ENCODE results near the gene RNASE8. TPM values are rescaled to one million over a fixed set of nuclear protein-coding genes. Genes with fewer than 3 reads are reported as not detected.
"Not testable (repeated sequence)": the region's sequence is repeated elsewhere in the genome, so short reads cannot be mapped to it uniquely, and the experiment has no call there.

The RNASE8 gene
- polyA plus RNA-seq, 3 donors, result 0.24 TPM; not detected in 2

DNA sequence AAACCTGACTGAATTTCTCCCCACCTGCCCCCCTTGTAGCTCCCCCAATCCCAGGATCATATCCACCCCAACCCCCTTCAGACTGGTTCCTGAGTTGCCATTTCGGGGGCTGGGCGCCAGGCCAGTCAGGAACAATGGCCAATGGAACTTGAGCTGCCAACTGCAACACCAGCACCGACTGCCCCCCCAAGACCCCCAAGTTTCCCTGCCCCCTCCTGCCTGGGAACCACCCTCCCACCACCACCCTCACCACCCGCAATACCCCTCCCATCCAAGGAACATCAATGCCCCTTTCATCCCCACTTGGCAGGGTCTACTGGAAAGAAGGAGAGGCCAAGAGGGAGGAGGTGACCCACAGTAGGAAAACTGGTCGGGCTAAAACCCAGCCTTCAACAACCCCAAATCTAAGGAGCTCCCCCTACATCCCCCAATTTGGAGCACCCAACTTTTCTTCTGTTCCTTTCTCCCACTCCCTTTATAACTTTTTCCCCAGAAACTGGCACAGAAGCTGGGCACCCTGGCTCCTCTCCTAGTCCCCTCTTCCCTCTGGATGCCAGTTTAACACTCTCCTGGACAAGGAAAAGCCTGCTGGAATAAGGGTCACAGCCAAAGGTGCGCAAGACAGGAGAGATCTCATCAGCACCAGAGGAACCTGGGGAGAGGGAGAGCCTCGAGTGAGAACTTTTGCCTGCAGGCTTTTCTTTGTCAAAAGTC is 31.2 kb upstream of the RNASE8 start:
- no peak for DNase-seq (ENCODE audit: extremely low read depth in 1 of 11, low read depth in 9 of 11, low spot score in 4 of 11)

DNA sequence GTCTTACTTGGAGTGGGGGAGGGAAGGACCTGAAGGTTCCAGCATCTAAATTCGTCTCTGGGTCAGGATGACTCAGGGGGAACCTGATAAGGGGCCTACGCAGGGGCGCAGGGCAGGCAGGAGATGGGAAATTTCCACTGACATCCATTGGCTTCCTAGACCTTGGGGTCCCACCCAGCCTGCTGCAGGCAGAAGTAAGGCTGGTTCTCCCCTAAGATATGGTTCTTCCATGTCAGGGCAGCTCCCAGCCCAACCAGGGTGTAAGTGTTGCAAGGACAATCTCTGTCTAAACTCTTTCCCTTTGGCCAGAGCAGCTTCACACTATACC is 30.7 kb upstream of the RNASE8 start:
- no peak for DNase-seq (ENCODE audit: extremely low read depth in 1 of 11, low read depth in 9 of 11, low spot score in 4 of 11)

DNA sequence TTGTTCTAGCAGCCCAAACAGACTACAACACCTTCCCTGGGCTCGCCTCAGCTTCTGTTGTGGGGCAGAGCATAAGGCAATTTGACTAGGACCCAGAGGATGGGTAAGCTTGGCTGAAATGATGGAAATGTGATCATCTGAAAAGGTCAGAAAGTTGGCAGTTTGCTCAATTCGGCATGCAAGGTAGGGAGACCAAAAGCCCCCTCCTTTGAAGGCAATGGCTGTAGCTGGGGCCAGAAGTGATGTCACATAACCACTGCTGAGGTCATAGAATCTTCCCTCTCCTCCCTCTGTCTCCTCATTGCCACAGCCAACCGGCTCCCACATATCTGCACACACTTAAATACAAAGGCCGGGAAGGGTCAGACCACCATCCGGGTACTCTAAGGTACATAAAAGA is 27.7 kb upstream of the RNASE8 start, which contains the start of gene TPPP2:
TSS of gene TPPP2 (plus strand) at position 301 of the 400 bp plus-strand sequence. CDS start 365 bp downstream, outside the sequence.
- DNase-seq (ENCODE audit: extremely low read depth in 1 of 11, low read depth in 9 of 11, low spot score in 4 of 11), result no peak

DNA sequence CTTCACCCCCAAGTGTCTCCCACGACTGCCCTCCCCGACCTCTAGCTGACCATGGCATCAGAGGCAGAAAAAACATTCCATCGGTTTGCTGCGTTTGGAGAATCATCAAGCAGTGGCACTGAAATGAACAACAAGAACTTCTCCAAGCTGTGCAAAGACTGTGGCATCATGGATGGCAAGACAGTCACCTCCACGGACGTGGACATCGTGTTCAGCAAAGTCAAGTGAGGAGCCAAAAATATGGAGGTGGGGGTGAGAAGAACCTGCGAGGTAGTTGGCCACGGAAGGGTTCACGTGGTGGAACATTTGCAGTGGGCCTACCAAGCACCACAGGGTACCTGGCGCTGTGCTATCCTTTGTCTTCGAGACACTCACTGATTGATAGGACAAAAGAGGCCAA is 27.1 kb upstream of the RNASE8 start:
- no peak for DNase-seq (ENCODE audit: extremely low read depth in 1 of 11, low read depth in 9 of 11, low spot score in 4 of 11)

DNA sequence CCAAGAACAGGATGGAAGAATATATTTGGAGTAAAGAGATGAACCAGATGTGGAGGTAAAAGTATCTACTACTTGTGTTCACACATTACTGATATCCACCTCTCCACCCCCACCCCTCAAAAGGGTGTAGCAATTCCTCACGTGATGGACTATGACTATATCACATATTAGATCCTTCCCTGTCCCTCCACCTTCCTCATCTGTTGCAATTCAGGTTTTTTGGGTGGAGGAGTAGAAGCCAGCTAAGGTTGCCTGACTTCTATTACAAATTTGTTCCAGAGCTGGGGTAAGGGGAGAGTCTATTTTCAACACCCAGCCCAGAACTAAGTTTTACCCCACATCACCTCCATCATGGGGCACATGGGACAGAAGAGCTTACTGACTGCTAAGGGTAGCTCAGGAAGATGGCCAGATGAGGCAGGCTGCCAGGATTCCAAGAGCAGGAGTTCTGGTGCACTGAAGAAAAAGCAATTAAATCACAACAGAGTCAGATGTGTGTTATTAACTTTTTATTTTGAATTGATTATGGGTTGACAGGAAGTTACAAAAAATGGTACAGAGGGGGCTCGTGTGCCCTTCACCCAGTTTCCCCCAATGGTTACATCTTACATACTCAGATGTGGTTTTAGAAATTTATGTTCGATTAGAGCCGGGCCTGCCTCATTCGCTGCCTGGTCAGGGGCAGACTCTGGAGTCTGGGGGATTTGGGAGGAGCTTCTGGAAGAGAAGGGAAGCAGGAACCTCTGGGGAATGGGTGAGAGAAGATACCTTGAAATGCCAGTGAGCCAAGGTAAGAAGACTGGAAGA is 25.1 kb upstream of the RNASE8 start:
- DNase-seq (ENCODE audit: extremely low read depth in 1 of 11, low read depth in 9 of 11, low spot score in 4 of 11), result no peak

DNA sequence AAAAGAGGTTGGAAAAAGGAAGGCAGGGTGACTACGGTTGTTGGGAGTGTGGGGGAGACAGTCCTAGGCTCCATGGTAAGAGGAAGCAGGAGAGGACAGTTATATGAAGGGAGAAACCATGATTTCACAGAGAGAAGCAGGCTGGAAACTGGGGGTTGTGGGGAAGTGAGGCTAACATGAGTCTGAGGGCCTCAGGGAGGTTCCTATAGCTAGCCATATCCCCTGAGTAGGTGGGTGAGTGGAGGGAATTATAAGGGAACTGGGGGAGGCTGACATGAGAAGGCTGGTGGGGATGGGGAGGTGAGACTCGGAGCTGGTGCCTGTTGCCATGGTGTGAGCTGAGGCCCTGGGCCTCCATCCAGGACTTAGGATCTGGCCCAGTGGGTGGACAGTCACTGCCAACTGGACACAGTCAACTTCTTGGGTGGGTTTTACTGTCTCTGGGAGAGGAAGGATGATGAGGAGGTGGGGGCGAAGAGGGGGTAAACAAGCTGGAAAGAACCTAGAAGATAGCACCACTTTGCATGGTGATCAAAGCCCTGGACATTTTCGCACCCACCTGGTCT is 24.4 kb upstream of the RNASE8 start:
- DNase-seq (ENCODE audit: extremely low read depth in 1 of 11, low read depth in 9 of 11, low spot score in 4 of 11), result no peak

DNA sequence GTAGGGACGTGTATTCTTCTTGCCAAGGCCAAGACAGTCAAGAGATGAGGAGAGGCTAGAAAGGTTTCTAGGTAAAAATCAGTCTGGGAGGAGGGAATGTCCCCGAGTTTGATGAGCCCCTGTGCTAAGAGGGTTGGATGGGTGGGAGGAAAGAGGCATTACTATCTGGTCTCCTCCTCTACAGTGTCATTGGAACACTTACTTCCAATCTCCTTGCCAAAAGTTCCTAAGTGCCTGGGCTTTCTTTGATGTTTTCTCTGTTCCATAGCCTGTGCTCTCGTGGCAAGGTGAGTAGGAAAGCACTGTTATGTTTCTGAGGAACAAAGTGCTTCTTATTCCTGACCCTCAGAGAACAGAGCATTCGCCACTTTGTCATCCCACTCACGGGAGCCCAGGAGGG is 22.9 kb upstream of the RNASE8 start, which contains the start of gene RNASE13:
TSS of gene RNASE13 (minus strand) at position 101 of the 400 bp plus-strand sequence. CDS start 519 bp downstream, outside the sequence.
- no peak for DNase-seq (ENCODE audit: extremely low read depth in 1 of 11, low read depth in 9 of 11, low spot score in 4 of 11)

DNA sequence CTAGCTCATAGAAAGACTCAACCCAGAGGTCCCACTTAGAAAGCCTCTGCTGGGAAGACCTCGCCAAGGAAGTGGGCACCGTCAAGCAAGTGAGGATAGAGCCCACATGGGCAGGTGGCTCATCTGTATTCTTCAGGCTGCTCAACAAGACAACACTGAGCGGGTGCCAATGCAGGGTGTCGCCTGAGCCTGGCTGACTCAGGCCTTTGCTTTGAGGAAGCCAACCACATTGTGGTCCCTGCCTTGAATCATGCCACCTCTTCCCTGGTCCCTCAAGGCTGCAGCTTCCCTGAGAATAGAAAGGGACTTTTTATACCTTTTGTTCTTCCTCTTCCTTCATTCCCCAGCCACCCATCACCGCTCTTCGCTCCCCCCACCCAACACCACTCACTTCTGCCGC is 20.9 kb upstream of the RNASE8 start:
- DNase-seq (ENCODE audit: extremely low read depth in 1 of 11, low read depth in 9 of 11, low spot score in 4 of 11), result no peak

DNA sequence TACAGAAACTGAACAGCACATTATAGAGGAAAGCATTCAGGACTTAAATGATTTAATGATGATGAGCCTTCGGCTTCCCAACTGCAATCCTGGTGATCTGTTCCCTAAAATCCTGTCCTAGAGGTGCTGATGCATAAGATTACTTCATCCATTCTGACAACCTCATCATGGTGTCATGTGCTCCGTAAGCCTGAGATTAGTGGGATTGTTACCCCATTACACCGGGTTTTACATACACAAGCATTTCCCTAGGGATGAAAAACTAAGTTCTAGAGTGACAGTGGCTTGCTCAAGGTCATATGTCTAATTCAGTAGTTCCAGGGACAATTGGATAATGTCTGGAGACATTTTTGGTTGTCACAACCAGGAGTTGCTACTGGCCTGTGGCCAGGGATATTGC is 20.5 kb upstream of the RNASE8 start:
- DNase-seq (ENCODE audit: extremely low read depth in 1 of 11, low read depth in 9 of 11, low spot score in 4 of 11), result no peak

DNA sequence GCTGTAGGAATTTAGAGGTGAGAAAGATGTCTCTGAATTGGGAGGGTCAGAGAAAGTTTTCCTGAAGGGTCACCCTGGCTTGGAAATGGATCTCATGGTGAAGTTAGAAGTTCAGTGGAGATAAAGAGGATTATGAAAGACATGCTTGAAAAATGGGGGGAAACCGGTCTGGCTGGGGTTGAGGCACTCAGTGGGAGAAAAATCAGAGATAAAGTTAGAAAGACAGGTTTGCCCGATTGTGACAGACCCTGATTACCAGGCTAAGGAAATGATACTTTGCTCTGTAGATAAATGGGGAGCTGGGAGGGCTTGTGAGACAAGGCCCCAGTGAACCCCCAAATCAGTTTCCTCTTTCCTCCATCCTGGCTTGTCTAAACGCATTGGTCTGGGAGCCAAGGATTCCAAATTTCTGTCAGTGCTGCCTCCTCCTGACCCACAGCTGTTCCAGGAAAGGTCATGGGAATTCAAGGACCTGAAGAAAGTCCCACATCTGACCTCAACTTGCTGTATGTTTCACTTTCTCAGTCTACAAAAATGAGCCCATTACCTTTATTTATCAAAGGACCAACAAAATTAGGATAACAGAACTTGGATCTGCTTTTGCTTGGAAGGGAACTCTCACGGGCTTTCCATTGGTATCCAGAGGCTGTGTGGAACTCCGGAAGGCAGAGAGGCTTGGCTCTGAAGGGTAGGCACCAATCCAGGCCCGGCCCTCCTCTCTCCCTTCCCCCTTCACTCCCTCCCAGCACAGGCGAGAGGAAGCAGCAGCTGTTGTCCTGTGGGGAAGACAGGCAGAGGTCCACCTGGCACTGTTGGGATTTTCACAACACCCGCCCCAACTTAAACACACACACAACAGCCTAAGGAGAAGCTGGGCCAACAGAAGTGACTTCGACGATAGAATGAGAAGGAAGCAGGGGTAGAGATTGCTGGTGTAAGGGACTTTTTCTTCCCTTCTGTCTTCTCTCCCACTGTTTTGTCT is 18.9 kb upstream of the RNASE8 start:
- DNase-seq (ENCODE audit: extremely low read depth in 1 of 11, low read depth in 9 of 11, low spot score in 4 of 11), result peak in 4 of 11 donors; percentile 48 to 63 (median 60)

DNA sequence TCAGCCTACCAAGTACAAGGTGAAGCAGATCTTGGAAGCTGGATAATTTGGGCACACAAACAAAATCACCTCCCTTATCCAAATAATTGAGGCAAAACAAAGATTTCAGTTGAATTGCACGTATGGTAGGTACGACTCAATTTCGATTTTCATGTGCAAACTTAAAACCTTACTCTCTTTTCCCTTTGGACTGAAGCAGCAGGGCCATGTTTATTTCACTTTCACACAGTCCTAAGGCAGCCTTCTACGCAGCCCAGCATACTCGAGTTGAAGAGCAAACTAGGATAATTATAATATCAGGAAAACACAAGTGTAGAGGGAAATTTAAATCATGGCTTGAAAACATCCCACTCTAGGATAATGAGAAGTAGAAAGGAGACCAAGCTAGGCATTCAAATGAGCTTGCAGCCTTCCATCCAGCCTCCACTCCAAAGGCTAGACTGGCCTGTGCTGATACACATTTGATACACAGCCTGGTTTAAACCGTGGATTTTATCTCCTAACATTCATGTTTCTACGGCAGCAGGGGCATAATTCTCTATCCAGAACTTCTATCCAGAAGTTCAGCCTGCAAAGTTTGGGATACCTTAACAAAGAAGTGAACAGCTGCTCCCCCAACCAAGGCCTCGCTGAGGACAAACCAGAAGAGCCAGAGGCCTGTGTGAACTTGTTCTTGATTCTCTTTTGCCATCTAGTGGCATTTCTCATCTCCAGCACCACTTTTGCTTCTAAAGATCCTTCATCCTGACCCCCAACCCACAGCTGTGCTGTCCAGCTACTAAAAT is 17.8 kb upstream of the RNASE8 start:
- DNase-seq (ENCODE audit: extremely low read depth in 1 of 11, low read depth in 9 of 11, low spot score in 4 of 11), result peak in 8 of 11 donors; percentile 54 to 84 (median 66)

DNA sequence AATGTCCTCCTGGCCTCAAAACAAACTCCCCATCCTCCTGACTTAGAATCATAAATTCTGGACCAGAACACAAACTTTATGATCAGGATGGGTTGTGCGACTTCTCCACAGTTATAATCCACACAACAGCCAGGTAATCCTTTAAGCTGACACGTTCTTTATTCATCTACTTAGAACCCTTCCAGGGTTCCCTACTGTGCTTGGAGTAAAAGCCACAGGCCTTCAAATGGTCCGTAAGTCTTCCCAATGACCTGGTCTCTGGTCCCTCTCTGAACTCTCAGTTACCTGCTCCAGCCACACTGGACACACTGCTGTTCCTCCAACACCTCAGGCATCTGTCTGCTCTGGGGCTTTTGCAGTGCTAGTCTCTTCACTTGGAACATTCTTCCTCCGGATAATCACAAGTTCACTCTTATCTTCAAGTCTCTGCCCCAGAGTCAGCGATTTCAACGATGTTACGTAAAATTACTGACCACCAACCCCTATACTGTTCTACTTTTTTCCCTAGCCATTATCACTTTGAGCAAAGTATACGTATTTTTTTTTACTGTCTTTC is 17.2 kb upstream of the RNASE8 start:
- no peak for DNase-seq (ENCODE audit: extremely low read depth in 1 of 11, low read depth in 9 of 11, low spot score in 4 of 11)

DNA sequence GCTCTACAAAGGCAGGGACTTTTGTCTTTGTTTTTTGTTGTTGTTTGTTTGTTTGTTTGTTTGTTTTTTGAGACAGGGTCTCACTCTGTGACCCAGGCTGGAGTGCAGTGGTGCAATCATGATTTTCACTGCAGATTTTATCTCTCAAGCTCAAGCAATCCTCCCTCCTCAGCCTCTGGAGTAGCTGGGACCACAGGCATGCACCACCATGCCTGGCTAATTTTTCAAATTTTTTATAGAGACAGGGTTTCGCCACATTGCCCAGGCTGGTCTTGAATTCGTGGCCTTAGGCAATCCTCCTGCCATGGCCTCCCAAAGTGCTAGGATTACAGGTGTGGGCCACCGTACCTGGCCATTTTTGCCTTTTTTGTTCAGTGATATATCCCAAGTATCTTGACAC is 16.7 kb upstream of the RNASE8 start:
- DNase-seq (ENCODE audit: extremely low read depth in 1 of 11, low read depth in 9 of 11, low spot score in 4 of 11), result not testable (repeated sequence)

DNA sequence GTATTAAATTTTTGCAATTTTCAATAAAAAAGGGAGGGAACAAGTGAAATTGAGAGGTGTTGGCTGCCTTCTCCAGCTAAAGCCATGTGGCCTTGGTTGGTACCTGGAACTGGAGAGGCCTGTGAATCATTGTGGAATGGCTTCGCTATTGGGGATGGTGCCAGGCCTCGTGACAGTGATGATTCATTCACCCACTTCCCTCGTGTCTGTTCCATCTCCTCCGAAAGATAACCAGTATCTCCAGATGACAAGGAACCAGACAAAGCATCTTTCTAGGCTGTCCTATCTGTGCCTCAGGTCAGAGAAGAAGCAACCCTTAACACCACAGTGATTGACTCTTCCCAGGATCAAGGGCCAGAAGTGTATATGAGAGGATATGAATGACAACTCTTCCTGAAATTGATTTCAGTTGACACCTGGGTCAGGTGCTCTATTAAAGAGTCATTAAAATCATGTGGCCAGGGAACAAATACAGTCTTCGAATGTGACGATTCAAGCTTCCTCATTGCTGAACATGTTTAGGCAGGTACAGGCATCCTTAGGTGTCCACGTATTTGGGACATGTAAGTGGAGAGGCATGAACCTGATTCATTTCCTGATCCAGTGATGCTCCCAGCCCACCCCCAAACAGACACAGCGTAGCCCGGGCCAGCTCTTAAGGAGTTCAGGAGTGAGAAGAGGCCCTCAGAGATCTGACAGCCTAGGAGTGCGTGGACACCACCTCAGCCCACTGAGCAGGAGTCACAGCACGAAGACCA is 15.8 kb upstream of the RNASE8 start, which contains the start of gene RNASE7:
TSS of gene RNASE7 (plus strand) at position 687 of the 758 bp plus-strand sequence. CDS start 631 bp downstream, outside the sequence.
- no peak for DNase-seq (ENCODE audit: extremely low read depth in 1 of 11, low read depth in 9 of 11, low spot score in 4 of 11)

DNA sequence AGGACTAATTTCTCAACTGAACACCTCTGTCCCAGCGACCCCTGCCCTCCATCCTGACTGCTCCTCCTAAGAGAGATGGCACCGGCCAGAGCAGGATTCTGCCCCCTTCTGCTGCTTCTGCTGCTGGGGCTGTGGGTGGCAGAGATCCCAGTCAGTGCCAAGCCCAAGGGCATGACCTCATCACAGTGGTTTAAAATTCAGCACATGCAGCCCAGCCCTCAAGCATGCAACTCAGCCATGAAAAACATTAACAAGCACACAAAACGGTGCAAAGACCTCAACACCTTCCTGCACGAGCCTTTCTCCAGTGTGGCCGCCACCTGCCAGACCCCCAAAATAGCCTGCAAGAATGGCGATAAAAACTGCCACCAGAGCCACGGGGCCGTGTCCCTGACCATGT is 14.7 kb upstream of the RNASE8 start:
- DNase-seq (ENCODE audit: extremely low read depth in 1 of 11, low read depth in 9 of 11, low spot score in 4 of 11), result no peak

DNA sequence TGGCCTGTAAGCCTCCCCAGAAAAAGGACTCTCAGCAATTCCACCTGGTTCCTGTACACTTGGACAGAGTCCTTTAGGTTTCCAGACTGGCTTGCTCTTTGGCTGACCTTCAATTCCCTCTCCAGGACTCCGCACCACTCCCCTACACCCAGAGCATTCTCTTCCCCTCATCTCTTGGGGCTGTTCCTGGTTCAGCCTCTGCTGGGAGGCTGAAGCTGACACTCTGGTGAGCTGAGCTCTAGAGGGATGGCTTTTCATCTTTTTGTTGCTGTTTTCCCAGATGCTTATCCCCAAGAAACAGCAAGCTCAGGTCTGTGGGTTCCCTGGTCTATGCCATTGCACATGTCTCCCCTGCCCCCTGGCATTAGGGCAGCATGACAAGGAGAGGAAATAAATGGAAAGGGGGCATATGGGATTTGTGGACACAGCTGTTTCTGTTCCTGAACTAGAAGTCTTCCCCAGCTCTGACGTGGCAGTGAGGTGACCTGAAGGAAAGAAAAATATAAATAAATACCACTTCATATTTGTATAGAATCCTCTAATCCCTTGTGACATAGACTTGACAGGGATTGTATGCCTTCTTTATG is 14.1 kb upstream of the RNASE8 start:
- no peak for DNase-seq (ENCODE audit: extremely low read depth in 1 of 11, low read depth in 9 of 11, low spot score in 4 of 11)
